Measurements from ENCODE around the gene SLC35G2.
A peak's percentile ranks its signal among the peaks of the same experiment; 100 is the strongest.

SLC35G2 gene

DNA sequence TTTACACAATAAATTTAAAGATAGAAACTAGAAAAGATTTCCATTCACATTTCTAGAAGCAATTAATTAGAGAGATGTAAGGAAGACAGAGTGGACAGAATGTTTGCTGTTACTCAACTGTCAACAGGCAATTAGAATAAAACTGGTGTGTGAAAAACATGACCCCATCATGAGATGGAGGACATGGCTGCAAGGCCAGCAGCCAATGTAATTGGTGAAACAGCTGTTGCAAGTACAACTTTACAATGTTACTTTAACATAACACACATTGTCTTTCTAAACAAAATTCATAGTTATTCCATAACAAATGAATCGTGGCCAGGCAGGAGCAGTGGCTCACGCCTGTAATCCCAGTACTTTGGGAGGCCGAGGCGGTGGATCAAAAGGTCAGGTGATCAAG lies 38.2 kb upstream of the SLC35G2 start:
- Histone ChIP-seq H3K27ac (ENCODE audit: low read length) (no peak overlapping the region), H3K9me3 (replicated peaks; ENCODE audit: insufficient read depth, low read length) (no peaks in the 10 kb centered on the region), H3K27me3 (replicated peaks; ENCODE audit: insufficient read depth, low read length) (no peaks in the 10 kb centered on the region), H3K4me1 (ENCODE audit: low read length) (no peaks in the 10 kb centered on the region), H3K4me2 (ENCODE audit: low read depth, low read length) (no peak overlapping the region), H3K36me3 (replicated peaks; ENCODE audit: insufficient read depth, low read length) (no peaks in the 10 kb centered on the region), H2AFZ (ENCODE audit: low read length) (no peak overlapping the region), H3K79me2 (ENCODE audit: low read length) (no peaks in the 10 kb centered on the region), H3K9ac (ENCODE audit: low read length) (no peak overlapping the region), H3K9me2 (replicated peaks; ENCODE audit: insufficient read depth, low read length) (no peaks in the 10 kb centered on the region), H4K20me1 (ENCODE audit: insufficient read depth, low read length) (no peaks in the 10 kb centered on the region), H3K4me3 (ENCODE audit: low read length) (no peak overlapping the region), H3F3A (ENCODE audit: insufficient read depth, low read length) (no peaks in the 10 kb centered on the region)
- no peak for TF ChIP-seq EZH2 (optimal IDR thresholded peaks at IDR 0.05; ENCODE audit: low read depth, low read length)
- no peak for DNase-seq

DNA sequence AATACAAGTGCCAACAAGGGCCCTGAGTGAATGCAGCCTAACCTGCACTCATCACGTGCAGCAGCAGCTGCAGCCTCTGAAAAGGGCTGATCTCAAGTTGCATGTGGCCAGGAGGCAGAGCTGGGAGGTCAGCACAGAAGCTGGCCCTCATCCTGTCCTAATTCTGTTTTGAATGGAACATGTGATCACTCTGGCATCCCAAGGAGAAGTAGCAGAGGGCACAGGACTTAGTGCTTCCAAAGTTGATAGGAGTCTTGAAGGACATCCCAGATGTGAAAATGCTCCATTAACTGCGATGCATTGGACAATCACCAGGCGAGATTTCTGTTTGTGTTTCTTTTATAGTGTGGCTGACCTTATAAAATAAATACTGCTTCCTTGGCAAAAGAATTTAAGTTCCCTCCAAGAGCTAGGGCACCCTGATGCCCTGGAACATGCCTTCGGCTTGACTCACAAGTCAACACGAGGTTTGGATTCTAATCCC lies 35.2 kb upstream of the SLC35G2 start:
- Histone ChIP-seq H3K4me2 (ENCODE audit: low read depth, low read length) (no peak overlapping the region), H3K36me3 (replicated peaks; ENCODE audit: insufficient read depth, low read length) (no peaks in the 10 kb centered on the region), H4K20me1 (ENCODE audit: insufficient read depth, low read length) (no peaks in the 10 kb centered on the region), H3K9me3 (replicated peaks; ENCODE audit: insufficient read depth, low read length) (no peaks in the 10 kb centered on the region), H3K27me3 (replicated peaks; ENCODE audit: insufficient read depth, low read length) (no peaks in the 10 kb centered on the region), H2AFZ (ENCODE audit: low read length) (no peak overlapping the region), H3K27ac (ENCODE audit: low read length) (no peak overlapping the region), H3K79me2 (ENCODE audit: low read length) (no peaks in the 10 kb centered on the region), H3K4me1 (ENCODE audit: low read length) (peaks cover 16% of the 10 kb centered on the region), H3K9me2 (replicated peaks; ENCODE audit: insufficient read depth, low read length) (no peaks in the 10 kb centered on the region), H3K9ac (ENCODE audit: low read length) (no peak overlapping the region), H3F3A (ENCODE audit: insufficient read depth, low read length) (peaks cover 11% of the 10 kb centered on the region), H3K4me3 (ENCODE audit: low read length) (no peak overlapping the region)
- no peak for DNase-seq
- TF ChIP-seq EZH2 (optimal IDR thresholded peaks at IDR 0.05; ENCODE audit: low read depth, low read length) (no peak), EZH2phosphoT487 (IDR thresholded peaks at IDR 0.05; ENCODE audit: low read length) (no peak)
- TF ChIP-seq, protein P1, sequence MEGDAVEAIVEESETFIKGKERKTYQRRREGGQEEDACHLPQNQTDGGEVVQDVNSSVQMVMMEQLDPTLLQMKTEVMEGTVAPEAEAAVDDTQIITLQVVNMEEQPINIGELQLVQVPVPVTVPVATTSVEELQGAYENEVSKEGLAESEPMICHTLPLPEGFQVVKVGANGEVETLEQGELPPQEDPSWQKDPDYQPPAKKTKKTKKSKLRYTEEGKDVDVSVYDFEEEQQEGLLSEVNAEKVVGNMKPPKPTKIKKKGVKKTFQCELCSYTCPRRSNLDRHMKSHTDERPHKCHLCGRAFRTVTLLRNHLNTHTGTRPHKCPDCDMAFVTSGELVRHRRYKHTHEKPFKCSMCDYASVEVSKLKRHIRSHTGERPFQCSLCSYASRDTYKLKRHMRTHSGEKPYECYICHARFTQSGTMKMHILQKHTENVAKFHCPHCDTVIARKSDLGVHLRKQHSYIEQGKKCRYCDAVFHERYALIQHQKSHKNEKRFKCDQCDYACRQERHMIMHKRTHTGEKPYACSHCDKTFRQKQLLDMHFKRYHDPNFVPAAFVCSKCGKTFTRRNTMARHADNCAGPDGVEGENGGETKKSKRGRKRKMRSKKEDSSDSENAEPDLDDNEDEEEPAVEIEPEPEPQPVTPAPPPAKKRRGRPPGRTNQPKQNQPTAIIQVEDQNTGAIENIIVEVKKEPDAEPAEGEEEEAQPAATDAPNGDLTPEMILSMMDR (IDR thresholded peaks at IDR 0.05; ENCODE audit: low read length), result no peak

DNA sequence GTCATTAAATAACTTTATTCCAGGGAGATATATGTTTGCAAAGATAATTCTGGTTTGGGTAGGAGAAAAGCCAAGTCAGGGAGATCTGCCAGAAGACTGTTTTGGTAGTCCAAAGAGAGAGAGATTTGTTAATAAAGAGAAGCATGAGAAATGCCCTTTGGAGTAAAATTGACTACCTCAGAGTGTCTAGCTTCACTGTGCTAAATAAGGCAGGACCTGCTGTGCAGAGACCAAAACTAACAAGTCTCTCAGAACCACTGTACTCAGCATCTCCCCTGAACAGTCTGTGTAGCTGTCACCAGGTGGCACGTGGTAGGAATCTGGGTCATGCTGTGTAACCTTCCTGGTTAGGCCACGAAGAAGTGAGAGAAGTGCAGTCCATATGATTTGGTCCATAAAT lies 31.6 kb upstream of the SLC35G2 start:
- Histone ChIP-seq H3K27me3 (replicated peaks; ENCODE audit: insufficient read depth, low read length) (no peaks in the 10 kb centered on the region), H3F3A (ENCODE audit: insufficient read depth, low read length) (peaks cover 11% of the 10 kb centered on the region), H3K36me3 (replicated peaks; ENCODE audit: insufficient read depth, low read length) (no peaks in the 10 kb centered on the region), H3K9ac (ENCODE audit: low read length) (no peak overlapping the region), H3K4me3 (ENCODE audit: low read length) (peak overlapping the region; percentile 2; the same call in 1 of the 2 replicates), H3K79me2 (ENCODE audit: low read length) (no peaks in the 10 kb centered on the region), H3K4me2 (ENCODE audit: low read depth, low read length) (peak overlapping the region; percentile 52), H3K27ac (ENCODE audit: low read length) (peak overlapping the region; percentile 41; the same call in 1 of the 2 replicates), H2AFZ (ENCODE audit: low read length) (peak overlapping the region; percentile 49), H3K9me2 (replicated peaks; ENCODE audit: insufficient read depth, low read length) (no peaks in the 10 kb centered on the region), H3K4me1 (ENCODE audit: low read length) (peaks cover 16% of the 10 kb centered on the region), H4K20me1 (ENCODE audit: insufficient read depth, low read length) (no peaks in the 10 kb centered on the region), H3K9me3 (replicated peaks; ENCODE audit: insufficient read depth, low read length) (no peaks in the 10 kb centered on the region)
- no peak for TF ChIP-seq EZH2 (optimal IDR thresholded peaks at IDR 0.05; ENCODE audit: low read depth, low read length)
- TF ChIP-seq, protein P1 (IDR thresholded peaks at IDR 0.05; ENCODE audit: low read length), result 0 out of 2 replicates have a peak, but pooled peaks have one; percentile 7
- peak; percentile 89 for DNase-seq

DNA sequence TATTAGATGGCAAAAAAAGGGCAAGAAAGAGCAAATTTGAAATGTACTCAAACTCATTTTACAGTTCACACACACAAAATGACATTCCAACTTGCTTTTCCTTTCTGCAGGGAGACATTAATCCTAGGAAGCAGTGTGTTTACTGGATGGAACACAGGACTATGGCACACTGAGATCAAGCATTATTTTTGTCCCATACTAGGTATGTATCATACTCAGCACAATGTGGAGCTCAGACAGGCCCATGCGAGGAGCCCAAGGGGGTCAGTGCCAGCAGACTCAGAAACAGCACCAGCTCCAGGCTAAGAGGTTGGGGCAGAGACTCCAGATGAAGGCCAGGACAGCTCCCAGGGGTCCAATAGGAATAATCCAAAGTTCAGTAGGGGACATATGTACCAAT lies 30.8 kb upstream of the SLC35G2 start:
- no peaks in the 10 kb centered on the region for H3K27me3 ChIP-seq (replicated peaks; ENCODE audit: insufficient read depth, low read length)
- TF ChIP-seq EZH2phosphoT487 (IDR thresholded peaks at IDR 0.05; ENCODE audit: low read length), result no peak
- TF ChIP-seq EZH2 (optimal IDR thresholded peaks at IDR 0.05; ENCODE audit: low read depth, low read length), result no peak
- TF ChIP-seq, protein P1 (IDR thresholded peaks at IDR 0.05; ENCODE audit: low read length), result no peak
- peaks cover 11% of the 10 kb centered on the region for H3F3A ChIP-seq (ENCODE audit: insufficient read depth, low read length)
- H2AFZ ChIP-seq (ENCODE audit: low read length), result no peak overlapping the region
- no peak overlapping the region for H3K9ac ChIP-seq (ENCODE audit: low read length)
- peaks cover 16% of the 10 kb centered on the region for H3K4me1 ChIP-seq (ENCODE audit: low read length)
- H3K4me2 ChIP-seq (ENCODE audit: low read depth, low read length), result no peak overlapping the region
- no peaks in the 10 kb centered on the region for H3K9me2 ChIP-seq (replicated peaks; ENCODE audit: insufficient read depth, low read length)
- no peaks in the 10 kb centered on the region for H4K20me1 ChIP-seq (ENCODE audit: insufficient read depth, low read length)
- no peak overlapping the region for H3K4me3 ChIP-seq (ENCODE audit: low read length)
- no peak for DNase-seq
- H3K36me3 ChIP-seq (replicated peaks; ENCODE audit: insufficient read depth, low read length), result no peaks in the 10 kb centered on the region
- no peak overlapping the region for H3K27ac ChIP-seq (ENCODE audit: low read length)
- no peaks in the 10 kb centered on the region for H3K9me3 ChIP-seq (replicated peaks; ENCODE audit: insufficient read depth, low read length)
- H3K79me2 ChIP-seq (ENCODE audit: low read length), result no peaks in the 10 kb centered on the region
